Kidney capillary endothelial cell (primary cell): ENCODE measurements around the gene CDH15.
"Not testable (repeated sequence)": the region's sequence is repeated elsewhere in the genome, so short reads cannot be mapped to it uniquely, and the experiment has no call there.

Source experiments
- DNase-seq: peaks from one replicate; pipeline ENCODE4 v3.0.0-alpha.2; 2018; ENCODE audit warnings: low spot score

The CDH15 gene

DNA sequence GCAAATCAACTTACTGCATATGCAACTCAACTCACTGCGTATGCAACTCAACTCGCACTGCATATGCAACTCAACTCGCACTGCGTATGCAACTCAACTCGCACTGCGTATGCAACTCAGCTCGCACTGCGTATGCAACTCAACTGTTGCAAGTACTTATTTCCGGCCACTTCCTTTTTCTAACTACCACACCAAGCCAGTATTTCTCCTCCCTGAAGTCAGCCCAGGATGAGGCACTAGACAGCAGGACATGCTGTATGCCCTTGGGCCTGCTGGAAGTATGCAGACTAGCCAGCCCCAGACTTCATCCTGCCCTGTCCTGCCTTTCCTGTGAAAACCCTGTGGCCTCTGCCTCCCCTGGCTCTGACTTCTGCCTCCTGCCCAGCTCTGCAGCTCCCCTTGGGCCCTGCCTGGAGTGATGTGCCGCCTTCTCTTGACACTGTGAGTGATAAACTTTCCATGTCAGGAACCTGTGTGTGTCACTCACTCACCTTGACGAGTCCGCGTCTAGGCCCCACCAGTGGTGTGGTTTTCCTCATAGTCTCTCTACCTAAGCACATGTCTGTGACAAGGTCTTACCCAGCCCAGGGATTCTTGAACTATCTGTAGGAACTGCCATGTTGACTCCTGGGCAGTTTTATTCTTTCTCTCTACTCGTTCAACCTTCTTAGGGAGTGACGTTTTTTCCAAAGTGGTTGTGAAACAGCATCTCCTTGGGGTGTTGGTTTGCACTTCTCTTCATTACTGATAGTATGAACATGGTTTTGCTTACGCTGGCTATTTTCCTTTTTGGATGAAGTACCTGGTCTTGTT, 62.3 kb downstream of the CDH15 start:
- DNase-seq, result no peak

GRCh38 chr16:89237733-89238132, 66.2 kb downstream of the CDH15 start:
- DNase-seq, result no peak

DNA sequence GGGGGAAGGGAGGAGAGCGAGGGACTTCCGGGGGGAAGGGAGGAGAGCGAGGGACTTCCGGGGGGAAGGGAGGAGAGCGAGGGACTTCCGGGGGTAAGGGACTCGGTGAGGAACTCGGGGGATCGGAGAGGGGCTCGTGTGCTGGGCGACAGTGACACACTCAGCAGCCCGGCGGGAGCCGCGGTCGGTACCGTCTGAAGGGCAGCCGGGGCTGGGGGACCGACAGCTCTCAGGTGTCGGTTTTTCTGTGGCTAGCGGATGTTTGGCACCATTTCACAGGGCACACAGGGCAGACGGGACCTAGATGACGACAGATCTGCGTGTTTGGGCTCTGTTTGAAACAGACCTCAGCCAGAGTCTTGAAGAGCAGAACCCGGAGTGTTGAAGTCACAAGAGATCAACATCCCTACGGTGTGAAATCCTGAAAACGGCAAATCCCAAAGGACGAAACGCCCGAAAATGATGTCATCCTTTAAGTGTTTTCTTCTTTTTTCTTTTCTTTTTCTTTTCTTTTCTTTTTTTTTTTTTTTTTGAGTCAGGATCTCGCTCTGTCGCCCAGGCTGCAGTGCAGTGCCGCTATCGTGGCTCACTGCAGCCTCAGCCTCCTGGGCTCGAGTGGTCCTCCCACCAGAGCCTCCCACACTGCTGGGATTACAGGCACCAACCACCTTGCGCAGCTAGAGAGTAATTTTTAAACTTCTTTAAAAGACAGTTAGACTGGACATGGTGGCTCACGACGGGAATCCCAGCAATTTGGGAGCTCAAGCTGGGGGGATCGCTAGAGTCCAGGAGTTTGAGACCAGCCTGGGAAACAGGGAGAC, 69.8 kb downstream of the CDH15 start:
- peak; percentile 32 for DNase-seq

GRCh38 chr16:89242795-89243200, 71.2 kb downstream of the CDH15 start:
- DNase-seq, result no peak

- no peak for DNase-seq
Measured at GRCh38 chr16:89243664-89244063, 72.1 kb downstream of the CDH15 start.

DNA sequence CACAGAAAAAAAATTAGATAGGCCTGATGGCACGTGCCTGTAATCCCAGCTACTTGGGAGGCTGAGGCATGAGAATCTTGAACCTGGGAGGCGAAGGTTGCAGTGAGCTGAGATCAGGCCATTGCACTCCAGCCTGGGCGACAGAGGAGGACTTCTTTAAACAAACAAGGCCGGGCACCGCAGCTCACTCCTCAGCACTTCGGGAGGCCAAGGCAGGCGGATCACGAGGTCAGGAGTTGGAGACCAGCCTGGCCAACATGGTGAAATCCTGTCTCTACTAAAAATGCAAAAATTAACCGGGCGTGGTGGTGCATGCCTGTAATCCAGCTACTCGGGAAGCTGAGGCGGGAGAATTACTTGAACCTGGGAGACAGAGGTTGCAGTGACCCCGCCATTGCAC, 72.7 kb downstream of the CDH15 start:
- not testable (repeated sequence) for DNase-seq

DNA sequence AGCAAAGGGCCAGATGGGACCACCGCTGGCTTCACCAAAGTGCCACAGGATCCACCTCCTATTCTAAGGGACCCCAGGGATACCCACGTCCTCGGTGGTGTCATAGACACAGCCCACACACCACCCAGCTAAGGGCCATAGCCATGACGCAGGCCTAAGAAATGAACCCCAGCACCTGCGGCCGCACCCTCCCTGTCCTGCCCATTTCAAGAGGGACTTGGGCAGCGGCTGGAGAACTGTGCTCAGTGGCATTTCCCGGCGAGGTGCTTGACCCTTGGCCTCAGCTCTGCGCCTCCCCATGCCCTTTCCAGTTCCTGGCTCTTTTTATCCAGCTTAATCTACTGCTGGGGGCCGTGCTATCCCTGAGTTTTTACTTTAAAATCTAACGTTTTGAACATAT, 73.2 kb downstream of the CDH15 start:
- no peak for DNase-seq
